GM21390 (cell line): ENCODE measurements around the gene TTLL11.

Source experiments
- ATAC-seq: cut with Tn5 transposase; IDR thresholded peaks from one replicate; pipeline ENCODE4 v1.9.1; 2021; ENCODE audit not compliant: unreplicated experiment

TTLL11 gene

GRCh38 chr9:122053567-122054350, 39.3 kb downstream of the TTLL11 start:
- no peak for ATAC-seq

GRCh38 chr9:122053064-122053463, 40.0 kb downstream of the TTLL11 start:
- ATAC-seq, result no peak

GRCh38 chr9:122051351-122052321, 41.5 kb downstream of the TTLL11 start:
- peak; percentile 70 for ATAC-seq

GRCh38 chr9:122050167-122050566, 42.9 kb downstream of the TTLL11 start:
- no peak for ATAC-seq

- no peak for ATAC-seq
Observed at GRCh38 chr9:122042056-122042455, 51.1 kb downstream of the TTLL11 start.

GRCh38 chr9:122040561-122041242, 52.4 kb downstream of the TTLL11 start:
- no peak for ATAC-seq

GRCh38 chr9:122039234-122039633, 53.9 kb downstream of the TTLL11 start:
- no peak for ATAC-seq

GRCh38 chr9:122036988-122037387, 56.1 kb downstream of the TTLL11 start:
- no peak for ATAC-seq

- no peak for ATAC-seq
Observed at GRCh38 chr9:122036408-122036807, 56.7 kb downstream of the TTLL11 start.

- no peak for ATAC-seq
Observed at GRCh38 chr9:122033775-122034373, 59.2 kb downstream of the TTLL11 start.

- ATAC-seq, result no peak
Observed at GRCh38 chr9:122032346-122032745, 60.8 kb downstream of the TTLL11 start.

- ATAC-seq, result no peak
Observed at GRCh38 chr9:122031776-122032175, 61.3 kb downstream of the TTLL11 start.

GRCh38 chr9:122031157-122031556, 62.0 kb downstream of the TTLL11 start:
- ATAC-seq, result no peak

GRCh38 chr9:122030357-122030756, 62.8 kb downstream of the TTLL11 start:
- no peak for ATAC-seq

GRCh38 chr9:122029898-122030297, 63.2 kb downstream of the TTLL11 start:
- ATAC-seq, result no peak

GRCh38 chr9:122028089-122028488, 65.0 kb downstream of the TTLL11 start:
- no peak for ATAC-seq

- no peak for ATAC-seq
Observed at GRCh38 chr9:122020398-122020797, 72.7 kb downstream of the TTLL11 start.

GRCh38 chr9:122016744-122017143, 76.4 kb downstream of the TTLL11 start:
- ATAC-seq, result no peak

GRCh38 chr9:122016309-122016708, 76.8 kb downstream of the TTLL11 start:
- ATAC-seq, result no peak

GRCh38 chr9:122015170-122015821, 77.8 kb downstream of the TTLL11 start:
- ATAC-seq, result no peak
